Smooth muscle cell (in vitro differentiated cells): ENCODE results near the gene NRG3. TPM values are rescaled to one million over a fixed set of nuclear protein-coding genes. Genes with fewer than 3 reads are reported as not detected.

Source experiments
- DNase-seq: peaks from one replicate; lab custom pipeline; 2025; ENCODE audit not compliant: unreplicated experiment; lab: John Stamatoyannopoulos, UW
- H2AFZ ChIP-seq: fragments of 200-600 bp; sonication (generic); 2 replicates; pipeline ENCODE4 v1.6.0; 2016; ENCODE audit warnings: antibody characterized with exemption, low read depth, mild to moderate bottlenecking
- H3F3A ChIP-seq: fragments of 200-600 bp; sonication (generic); 2 replicates; pipeline ENCODE4 v1.6.0; 2017; ENCODE audit warnings: antibody characterized with exemption, low read depth
- H3K27ac ChIP-seq: fragments of 200-600 bp; sonication (generic); 2 replicates; pipeline ENCODE4 v1.5.1; 2016; ENCODE audit warnings: low read depth, mild to moderate bottlenecking
- H3K27me3 ChIP-seq: fragments of 200-600 bp; sonication (generic); 2 replicates; pipeline ENCODE4 v1.6.1; 2016; ENCODE audit warnings: low read depth, mild to moderate bottlenecking
- H3K36me3 ChIP-seq: fragments of 200-600 bp; sonication (generic); 2 replicates; pipeline ENCODE4 v1.5.1; 2016; ENCODE audit warnings: low read depth
- H3K4me1 ChIP-seq: fragments of 200-600 bp; sonication (generic); 2 replicates; pipeline ENCODE4 v1.5.1; 2016; ENCODE audit warnings: low read depth
- H3K4me2 ChIP-seq: fragments of 200-600 bp; sonication (generic); 2 replicates; pipeline ENCODE4 v1.6.0; 2016; ENCODE audit warnings: mild to moderate bottlenecking
- H3K4me3 ChIP-seq: fragments of 200-600 bp; sonication (generic); 2 replicates; pipeline ENCODE4 v1.5.1; 2016; ENCODE audit warnings: mild to moderate bottlenecking
- H3K79me2 ChIP-seq: fragments of 200-600 bp; sonication (generic); 2 replicates; pipeline ENCODE4 v1.6.0; 2016; ENCODE audit warnings: low read depth, mild to moderate bottlenecking
- H3K9ac ChIP-seq: fragments of 200-600 bp; sonication (generic); 2 replicates; pipeline ENCODE4 v1.6.0; 2016; ENCODE audit warnings: low read depth
- H3K9me3 ChIP-seq: fragments of 200-600 bp; sonication (generic); replicated peaks from 2 replicates; pipeline ENCODE4 v1.5.1; 2016; ENCODE audit warnings: low read depth
- H4K20me1 ChIP-seq: fragments of 200-600 bp; sonication (generic); 2 replicates; pipeline ENCODE4 v1.6.0; 2016; ENCODE audit warnings: low read depth
- CTCF ChIP-seq: fragments of 200-600 bp; sonication (generic); IDR thresholded peaks from 2 replicates; pipeline ENCODE4 v1.5.1; 2017; ENCODE audit warnings: borderline replicate concordance, mild to moderate bottlenecking, antibody characterized with exemption; ENCODE audit not compliant: insufficient read depth, poor library complexity, severe bottlenecking
- WGBS: methylation state at CpG from one replicate; pipeline ENCODE4 v1.1.7; 2016; ENCODE audit warnings: low lambda C conversion rate; 5-methylcytosine and 5-hydroxymethylcytosine counted together
- polyA plus RNA-seq: library from polyadenylated mRNA; unstranded; fragments of >200 nt; fragmentation: Nextera tagmentation; extraction: Ambion mirVana; gene quantifications from 2 replicates; pipeline ENCODE4 v1.2.1, GENCODE V29; 2016
- total RNA-seq: library from RNA; depleted of rRNA; stranded (reverse); fragments of >200 nt; gene quantifications from 2 replicates; pipeline ENCODE4 v1.2.3, GENCODE V29; 2014

NRG3 gene
- total and polyA plus RNA-seq, 2 experiments from 2014 or later = 4.0 to 4.8 TPM

- no peaks in the 10 kb centered on the region for H3K27me3 ChIP-seq
- no peaks in the 10 kb centered on the region for H4K20me1 ChIP-seq
- no peak overlapping the region for H2AFZ ChIP-seq
- H3K4me2 ChIP-seq = no peak overlapping the region
- H3K36me3 ChIP-seq = no peaks in the 10 kb centered on the region
- peaks cover 3% of the 10 kb centered on the region for H3K4me1 ChIP-seq
- H3K27ac ChIP-seq = no peak overlapping the region
- H3K79me2 ChIP-seq = no peaks in the 10 kb centered on the region
- H3K9me3 ChIP-seq = no peaks in the 10 kb centered on the region
- H3K9ac ChIP-seq = no peak overlapping the region
- WGBS = 70% methylated on average over 2 of the region's 2 CpGs
- no peaks in the 10 kb centered on the region for H3F3A ChIP-seq
- H3K4me3 ChIP-seq = no peak overlapping the region
- TF ChIP-seq CTCF = no peak
- no peak for DNase-seq
Measured at GRCh38 chr10:82068501-82068900, 193.5 kb downstream of the NRG3 start.

GRCh38 chr10:82071231-82071630 lies 196.2 kb downstream of the NRG3 start:
- DNase-seq = no peak
- Histone ChIP-seq H3K27ac (no peak overlapping the region), H2AFZ (no peak overlapping the region), H3K4me3 (no peak overlapping the region), H3K9ac (no peak overlapping the region), H3K4me1 (peaks cover 3% of the 10 kb centered on the region), H4K20me1 (no peaks in the 10 kb centered on the region), H3K27me3 (no peaks in the 10 kb centered on the region), H3F3A (no peaks in the 10 kb centered on the region), H3K4me2 (no peak overlapping the region), H3K9me3 (no peaks in the 10 kb centered on the region), H3K79me2 (no peaks in the 10 kb centered on the region), H3K36me3 (no peaks in the 10 kb centered on the region)
- no peak for TF ChIP-seq CTCF
- WGBS = 88% methylated on average over 2 of the region's 2 CpGs

GRCh38 chr10:82072124-82072523 lies 197.1 kb downstream of the NRG3 start:
- Histone ChIP-seq H3K4me1 (peaks cover 3% of the 10 kb centered on the region), H4K20me1 (no peaks in the 10 kb centered on the region), H3K4me2 (no peak overlapping the region), H3F3A (no peaks in the 10 kb centered on the region), H3K36me3 (no peaks in the 10 kb centered on the region), H3K79me2 (no peaks in the 10 kb centered on the region), H3K27me3 (no peaks in the 10 kb centered on the region), H3K9me3 (no peaks in the 10 kb centered on the region), H3K27ac (no peak overlapping the region), H3K4me3 (no peak overlapping the region), H2AFZ (no peak overlapping the region), H3K9ac (no peak overlapping the region)
- no peak for DNase-seq
- 78% methylated on average over 4 of the region's 4 CpGs for WGBS
- no peak for TF ChIP-seq CTCF

GRCh38 chr10:82075605-82076004 lies 200.6 kb downstream of the NRG3 start:
- Histone ChIP-seq H3K36me3 (no peaks in the 10 kb centered on the region), H4K20me1 (no peaks in the 10 kb centered on the region), H3K27me3 (no peaks in the 10 kb centered on the region), H3K9me3 (no peaks in the 10 kb centered on the region), H3K4me1 (no peaks in the 10 kb centered on the region), H2AFZ (no peak overlapping the region), H3K4me3 (no peak overlapping the region), H3K4me2 (no peak overlapping the region), H3F3A (no peaks in the 10 kb centered on the region), H3K79me2 (no peaks in the 10 kb centered on the region), H3K9ac (no peak overlapping the region), H3K27ac (no peak overlapping the region)
- no peak for DNase-seq
- TF ChIP-seq CTCF = no peak
- WGBS = 79% methylated on average over 3 of the region's 3 CpGs
